Measurements from ENCODE around the gene TLE3. TPM values are rescaled to one million over a fixed set of nuclear protein-coding genes. Genes with fewer than 3 reads are reported as not detected.

The TLE3 gene
- polyA plus RNA-seq, 3 donors from 2014 or later: 0.06 to 18.6 (median 3.9) TPM

DNA sequence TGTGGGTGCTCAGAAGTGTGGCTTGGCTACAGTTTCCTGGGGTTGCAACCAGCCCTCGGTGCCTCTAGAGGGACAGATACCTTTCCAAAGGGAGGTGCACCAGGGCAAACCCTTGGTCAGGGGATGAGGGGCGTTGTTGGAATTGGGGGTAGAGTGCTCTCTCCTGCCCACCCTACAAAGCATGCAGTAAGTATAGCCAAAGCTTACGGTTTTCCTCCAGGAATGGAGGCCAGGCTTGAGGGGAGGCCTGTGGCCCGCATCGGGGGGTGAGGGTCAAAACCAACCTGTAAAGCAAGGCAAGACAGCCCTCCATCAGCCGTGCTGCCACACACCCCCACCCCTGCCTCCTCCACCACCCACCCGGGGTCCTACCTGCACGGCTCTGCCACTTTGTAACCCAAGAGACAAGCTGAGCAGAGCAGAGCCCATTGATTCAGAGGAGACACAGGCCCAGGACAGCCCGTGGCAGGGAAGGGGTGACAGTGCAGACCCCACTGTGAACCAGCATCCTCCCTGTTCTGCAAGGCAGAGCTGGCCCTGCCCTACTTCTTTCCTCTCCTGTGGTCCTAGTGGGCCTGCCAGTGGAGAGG is 41.5 kb downstream of the TLE3 start:
- Mint-ChIP-seq H3K4me1 (no peaks in the 10 kb centered on the region), H3K27ac (no peak overlapping the region), H3K27me3 (ENCODE audit: low read depth in 3 of 3) (peaks cover 0 to 3% (median 0%) of the 10 kb centered on the region in 3 donors), H3K4me3 (no peak overlapping the region), H3K9me3 (no peaks in the 10 kb centered on the region), H3K36me3 (peaks cover 17 to 33% (median 24%) of the 10 kb centered on the region in 3 donors)
- no peak for DNase-seq

GRCh38 chr15:70055601-70056051 is 42.1 kb downstream of the TLE3 start:
- Mint-ChIP-seq H3K4me1 (no peaks in the 10 kb centered on the region), H3K36me3 (peaks cover 19 to 38% (median 20%) of the 10 kb centered on the region in 3 donors), H3K9me3 (no peaks in the 10 kb centered on the region), H3K27ac (no peak overlapping the region), H3K27me3 (ENCODE audit: low read depth in 3 of 3) (peaks cover 0 to 3% (median 0%) of the 10 kb centered on the region in 3 donors), H3K4me3 (no peak overlapping the region)
- DNase-seq: no peak

GRCh38 chr15:70054884-70055387 is 42.8 kb downstream of the TLE3 start:
- peaks cover 0 to 3% (median 0%) of the 10 kb centered on the region in 3 donors for H3K27me3 Mint-ChIP-seq (ENCODE audit: low read depth in 3 of 3)
- H3K9me3 Mint-ChIP-seq: no peaks in the 10 kb centered on the region
- H3K27ac Mint-ChIP-seq: no peak overlapping the region
- peaks cover 23 to 44% (median 24%) of the 10 kb centered on the region in 3 donors for H3K36me3 Mint-ChIP-seq
- DNase-seq: no peak
- H3K4me1 Mint-ChIP-seq: no peaks in the 10 kb centered on the region
- no peak overlapping the region for H3K4me3 Mint-ChIP-seq

- DNase-seq: no peak
- no peaks in the 10 kb centered on the region for H3K4me1 Mint-ChIP-seq
- no peak overlapping the region for H3K27ac Mint-ChIP-seq
- H3K27me3 Mint-ChIP-seq (ENCODE audit: low read depth in 3 of 3): peaks cover 0 to 1% (median 0%) of the 10 kb centered on the region in 3 donors
- no peak overlapping the region for H3K4me3 Mint-ChIP-seq
- H3K36me3 Mint-ChIP-seq: peaks cover 23 to 44% (median 25%) of the 10 kb centered on the region in 3 donors
- no peaks in the 10 kb centered on the region for H3K9me3 Mint-ChIP-seq
Measured at GRCh38 chr15:70054366-70054765, 43.4 kb downstream of the TLE3 start.

DNA sequence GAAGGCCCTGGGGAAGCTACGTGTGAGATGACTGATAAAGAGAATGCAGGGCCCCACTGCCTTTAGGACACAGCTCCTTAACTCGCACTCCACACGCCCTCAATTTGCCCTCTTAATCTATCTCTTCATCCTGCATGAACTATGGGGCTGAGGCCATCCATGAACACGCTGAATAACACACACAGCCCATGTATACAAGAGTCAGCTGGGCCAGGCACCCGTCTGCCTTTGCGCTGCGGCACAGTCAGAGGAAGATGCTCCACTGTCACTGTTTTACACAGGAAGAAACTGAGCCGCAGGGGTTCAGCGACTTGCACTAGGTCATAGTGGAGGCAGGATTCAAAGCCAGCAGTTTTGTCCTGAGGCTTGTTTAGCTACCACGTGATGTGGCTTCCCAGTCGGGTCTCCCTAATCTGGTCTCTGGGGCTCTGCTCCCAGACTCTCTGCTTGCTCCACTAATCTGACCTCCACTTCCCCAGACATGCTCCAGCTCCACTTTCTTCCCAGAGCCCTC is 43.9 kb downstream of the TLE3 start:
- Mint-ChIP-seq H3K36me3 (peaks cover 19 to 43% (median 23%) of the 10 kb centered on the region in 3 donors), H3K27ac (no peak overlapping the region), H3K9me3 (no peaks in the 10 kb centered on the region), H3K4me3 (no peak overlapping the region), H3K27me3 (ENCODE audit: low read depth in 3 of 3) (peaks cover 0 to 1% (median 0%) of the 10 kb centered on the region in 3 donors), H3K4me1 (no peaks in the 10 kb centered on the region)
- DNase-seq: no peak

GRCh38 chr15:70053001-70053715 is 44.6 kb downstream of the TLE3 start:
- Mint-ChIP-seq H3K9me3 (no peaks in the 10 kb centered on the region), H3K4me1 (no peaks in the 10 kb centered on the region), H3K27ac (no peak overlapping the region), H3K4me3 (no peak overlapping the region), H3K36me3 (peaks cover 19 to 41% (median 23%) of the 10 kb centered on the region in 3 donors), H3K27me3 (ENCODE audit: low read depth in 3 of 3) (peaks cover 0 to 1% (median 0%) of the 10 kb centered on the region in 3 donors)
- DNase-seq: no peak

DNA sequence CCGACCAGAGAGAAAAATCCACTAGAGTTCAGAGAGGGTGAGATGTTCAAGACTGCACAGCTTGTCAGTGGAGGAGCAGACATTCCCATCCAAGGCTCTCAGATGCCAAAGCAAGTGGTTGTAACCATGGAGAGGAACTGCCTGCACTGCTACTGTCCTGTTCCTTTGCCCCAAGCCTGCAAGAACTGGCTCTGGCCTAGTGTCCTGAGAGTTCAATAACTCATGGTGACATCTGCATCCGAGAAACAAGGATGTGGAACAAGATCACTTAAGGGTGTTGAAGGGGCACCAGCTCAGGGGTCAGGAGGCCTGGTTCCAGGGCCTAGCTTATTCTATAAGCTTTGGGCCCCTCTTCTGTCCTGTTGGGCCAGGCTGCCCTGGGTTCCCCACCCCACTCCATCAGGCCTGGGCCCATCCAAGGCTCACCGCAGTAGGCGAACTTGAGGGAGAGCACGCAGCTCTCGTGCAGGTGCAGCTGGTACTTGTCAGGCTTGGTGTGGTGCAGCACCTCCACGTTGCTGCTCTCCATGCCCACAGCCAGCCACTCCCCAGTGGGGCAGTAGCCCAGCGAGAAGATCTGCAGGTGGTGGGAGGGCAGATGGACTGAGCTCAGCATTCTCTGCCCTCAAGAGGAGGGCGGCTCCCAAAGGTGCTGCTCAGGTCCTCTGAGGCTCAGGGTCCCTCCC is 45.6 kb downstream of the TLE3 start:
- peaks cover 0 to 1% (median 0%) of the 10 kb centered on the region in 3 donors for H3K27me3 Mint-ChIP-seq (ENCODE audit: low read depth in 3 of 3)
- H3K4me3 Mint-ChIP-seq: no peak overlapping the region
- DNase-seq: no peak
- no peaks in the 10 kb centered on the region for H3K4me1 Mint-ChIP-seq
- no peaks in the 10 kb centered on the region for H3K9me3 Mint-ChIP-seq
- H3K27ac Mint-ChIP-seq: no peak overlapping the region
- H3K36me3 Mint-ChIP-seq: peaks cover 19 to 37% (median 27%) of the 10 kb centered on the region in 3 donors

DNA sequence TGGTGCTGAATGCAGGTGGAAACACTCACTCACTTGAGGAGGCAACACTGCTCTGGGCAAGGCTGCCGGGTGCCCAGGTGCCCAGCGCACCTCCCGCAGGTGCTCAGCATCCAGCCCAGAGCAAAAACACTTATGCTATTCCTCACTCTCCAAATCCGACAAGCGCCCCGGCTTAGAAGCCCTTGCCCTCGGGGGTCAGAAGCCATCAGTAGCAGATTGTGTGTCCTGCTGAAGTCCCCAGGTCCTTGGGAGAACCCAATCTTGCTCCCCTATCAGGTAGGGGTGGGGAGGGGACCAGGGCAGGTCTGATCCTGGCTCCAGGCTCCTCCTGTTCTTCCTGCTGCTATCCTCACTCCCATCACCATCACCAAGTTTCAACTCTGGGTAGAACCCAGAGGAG is 46.7 kb downstream of the TLE3 start:
- Mint-ChIP-seq H3K9me3 (no peaks in the 10 kb centered on the region), H3K4me3 (no peak overlapping the region), H3K27ac (no peak overlapping the region), H3K27me3 (ENCODE audit: low read depth in 3 of 3) (peaks cover 0 to 1% (median under 1%) of the 10 kb centered on the region in 3 donors), H3K36me3 (peaks cover 19 to 42% (median 32%) of the 10 kb centered on the region in 3 donors), H3K4me1 (no peaks in the 10 kb centered on the region)
- no peak for DNase-seq

DNA sequence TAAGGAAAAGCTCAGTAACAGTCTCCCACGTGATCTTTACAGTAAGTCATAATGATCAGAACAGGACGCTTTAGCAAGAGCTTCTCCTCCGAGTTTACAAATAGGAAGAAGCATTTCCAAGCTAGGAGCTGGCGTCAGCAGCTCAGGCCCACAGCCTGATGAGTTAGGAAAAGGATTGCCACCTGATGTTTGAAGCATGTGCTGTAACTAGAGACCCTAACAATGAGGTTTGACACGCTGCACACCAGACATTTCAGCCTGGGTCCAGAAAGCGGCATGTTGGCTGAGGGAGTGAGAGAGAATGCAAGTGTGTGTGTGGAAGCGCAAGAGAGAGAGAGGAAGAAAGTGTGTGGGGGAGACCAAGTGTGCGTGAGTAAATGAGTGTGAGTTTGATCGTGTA is 47.3 kb downstream of the TLE3 start:
- H3K27ac Mint-ChIP-seq: no peak overlapping the region
- no peak for DNase-seq
- peaks cover 19 to 40% (median 31%) of the 10 kb centered on the region in 3 donors for H3K36me3 Mint-ChIP-seq
- no peak overlapping the region for H3K4me3 Mint-ChIP-seq
- H3K9me3 Mint-ChIP-seq: no peaks in the 10 kb centered on the region
- H3K4me1 Mint-ChIP-seq: no peaks in the 10 kb centered on the region
- peaks cover 0 to 2% (median 2%) of the 10 kb centered on the region in 3 donors for H3K27me3 Mint-ChIP-seq (ENCODE audit: low read depth in 3 of 3)

DNA sequence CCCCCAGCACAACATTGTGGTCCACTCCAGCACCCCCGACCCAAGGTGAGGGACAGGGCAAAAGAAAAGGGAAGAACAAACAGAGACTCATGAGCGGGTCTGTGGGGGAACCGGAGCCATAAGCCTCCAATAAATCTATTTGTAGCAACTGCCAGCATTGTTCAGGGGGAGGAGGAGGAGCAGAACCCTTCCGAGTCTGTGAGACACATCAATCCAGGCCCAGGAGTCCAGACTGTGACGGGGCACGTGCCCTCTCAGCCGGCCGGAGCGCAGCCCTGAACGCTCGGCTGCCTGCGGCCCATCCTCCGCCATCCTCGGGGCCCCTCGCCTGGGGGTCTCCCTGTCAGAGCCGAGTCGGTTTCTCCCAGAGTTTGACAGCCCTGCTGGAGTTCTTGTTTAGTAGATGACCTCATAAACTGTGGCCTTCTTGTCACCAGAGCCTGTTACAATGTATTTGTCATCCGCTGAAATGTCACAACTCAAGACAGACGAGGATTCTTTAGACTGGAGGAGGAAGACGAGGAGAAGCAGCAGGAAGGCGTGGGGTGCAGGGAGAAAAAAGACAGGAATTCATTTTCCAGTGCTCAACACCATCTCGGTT is 47.9 kb downstream of the TLE3 start:
- Mint-ChIP-seq H3K9me3 (no peaks in the 10 kb centered on the region), H3K36me3 (peaks cover 19 to 37% (median 28%) of the 10 kb centered on the region in 3 donors), H3K27me3 (ENCODE audit: low read depth in 3 of 3) (peaks cover 0 to 2% (median 2%) of the 10 kb centered on the region in 3 donors), H3K27ac (no peak overlapping the region), H3K4me1 (no peaks in the 10 kb centered on the region), H3K4me3 (no peak overlapping the region)
- no peak for DNase-seq

GRCh38 chr15:70048578-70049514 is 48.9 kb downstream of the TLE3 start:
- H3K36me3 Mint-ChIP-seq: peaks cover 20 to 37% (median 26%) of the 10 kb centered on the region in 3 donors
- H3K27ac Mint-ChIP-seq: no peak overlapping the region
- DNase-seq: no peak
- no peaks in the 10 kb centered on the region for H3K4me1 Mint-ChIP-seq
- H3K9me3 Mint-ChIP-seq: no peaks in the 10 kb centered on the region
- H3K27me3 Mint-ChIP-seq (ENCODE audit: low read depth in 3 of 3): peaks cover 0 to 5% (median 2%) of the 10 kb centered on the region in 3 donors
- H3K4me3 Mint-ChIP-seq: no peak overlapping the region

GRCh38 chr15:70048198-70048565 is 49.5 kb downstream of the TLE3 start:
- Mint-ChIP-seq H3K4me1 (no peaks in the 10 kb centered on the region), H3K4me3 (no peak overlapping the region), H3K27ac (no peak overlapping the region), H3K36me3 (peaks cover 19 to 37% (median 27%) of the 10 kb centered on the region in 3 donors), H3K9me3 (no peaks in the 10 kb centered on the region), H3K27me3 (ENCODE audit: low read depth in 3 of 3) (peaks cover 0 to 5% (median 2%) of the 10 kb centered on the region in 3 donors)
- no peak for DNase-seq

All from immature natural killer cell (primary cell).